Activated CD4-positive, alpha-beta T cell treated with anti-CD3 and anti-CD28 coated beads, Interleukin-2, amount 50 U/mL, for 1 hour (primary cell): Measurements from ENCODE around the gene LEKR1.
A peak's percentile ranks its signal among the peaks of the same experiment; 100 is the strongest.
"Not testable (repeated sequence)": the region's sequence is repeated elsewhere in the genome, so short reads cannot be mapped to it uniquely, and the experiment has no call there.

Experiments used
- DNase-seq: peaks from one replicate; pipeline ENCODE4 v3.0.0-alpha.2; 2020

Gene LEKR1

DNA sequence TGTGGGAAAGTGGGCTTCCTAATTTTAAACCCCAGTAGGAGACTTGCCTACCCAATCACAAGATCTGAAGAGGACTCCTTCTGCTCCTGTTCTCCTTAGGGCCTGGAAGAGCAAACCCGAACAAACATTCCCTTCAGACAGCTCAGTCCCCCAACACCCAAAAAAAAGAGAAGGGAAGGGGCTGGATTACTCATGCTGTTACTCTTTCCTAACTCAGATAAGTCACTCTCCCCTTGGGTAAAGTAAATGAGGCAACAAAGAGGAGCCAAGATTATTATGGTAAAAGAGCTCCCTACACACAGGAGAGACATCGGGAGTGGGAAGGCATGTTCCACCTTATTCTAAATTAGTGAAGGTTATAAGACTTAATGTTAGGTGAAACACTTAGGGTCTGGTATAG lies 18.1 kb upstream of the LEKR1 start:
- no peak for DNase-seq

- no peak for DNase-seq
Observed at GRCh38 chr3:156811089-156811862, 14.9 kb upstream of the LEKR1 start.

GRCh38 chr3:156812521-156813335 lies 13.4 kb upstream of the LEKR1 start:
- no peak for DNase-seq

DNA sequence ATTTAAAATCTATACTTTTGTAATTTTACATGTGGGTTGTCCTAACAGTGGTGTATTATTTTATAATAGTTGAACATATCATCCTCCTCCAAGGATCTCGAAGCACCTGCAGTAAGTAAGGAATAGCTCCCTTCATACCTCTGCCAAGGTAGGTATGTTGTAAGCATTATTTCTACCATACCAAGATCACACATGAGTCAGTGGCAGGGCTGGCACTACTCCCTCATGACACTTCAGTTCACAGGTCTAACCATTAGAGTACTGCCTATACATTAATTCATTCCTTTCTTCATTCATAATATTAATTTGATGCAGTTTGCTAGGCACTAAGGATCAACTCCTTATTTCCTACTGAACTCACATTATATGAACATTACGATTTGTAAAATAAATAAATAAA lies 11.9 kb upstream of the LEKR1 start:
- DNase-seq, result no peak

- DNase-seq, result peak; percentile 10
Observed at GRCh38 chr3:156816091-156816793, 9.9 kb upstream of the LEKR1 start.

DNA sequence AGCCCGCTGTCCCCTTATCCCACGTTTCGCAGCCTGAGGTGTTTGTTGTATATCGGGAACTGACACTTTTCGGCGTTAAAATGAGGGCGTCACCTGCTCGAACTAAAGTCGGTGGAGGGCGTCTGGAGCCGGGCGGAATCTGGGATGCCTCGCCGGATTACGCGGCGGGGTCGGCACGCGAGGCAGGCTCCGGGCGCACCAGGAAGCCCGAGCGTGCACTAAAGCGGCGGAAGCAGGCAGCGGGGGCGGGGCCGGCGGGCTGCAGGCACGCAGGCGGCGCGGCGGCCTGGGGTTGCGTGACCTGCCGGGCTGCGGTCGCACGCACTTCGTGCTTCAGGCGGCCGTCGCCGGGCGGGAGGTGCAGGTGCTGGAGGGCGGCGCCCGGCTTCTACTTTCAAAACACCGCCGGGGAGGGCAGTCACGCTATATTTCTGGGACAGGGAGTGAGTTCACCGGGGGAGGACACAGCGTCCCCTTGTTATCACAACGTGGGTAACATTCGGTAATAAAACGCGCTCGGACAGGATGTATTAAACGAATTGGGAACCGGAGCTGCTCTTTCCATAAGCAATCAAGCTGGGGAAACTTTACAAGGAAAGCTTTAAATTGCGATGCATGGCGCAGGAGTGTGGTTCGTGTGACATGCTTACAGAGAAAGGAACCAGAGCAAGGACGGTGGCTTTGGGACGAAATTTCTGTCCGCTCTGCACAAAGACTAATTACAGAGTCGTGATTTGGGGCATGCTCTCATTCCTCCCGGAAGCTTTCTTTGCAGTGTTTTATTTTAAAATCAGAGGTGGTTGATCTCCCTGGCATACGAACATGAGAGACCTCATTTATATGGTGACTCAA lies 9.1 kb upstream of the LEKR1 start:
- peak; percentile 76 for DNase-seq

- no peak for DNase-seq
Observed at GRCh38 chr3:156817646-156818272, 8.4 kb upstream of the LEKR1 start.

GRCh38 chr3:156818273-156818651 lies 7.9 kb upstream of the LEKR1 start:
- DNase-seq, result no peak

DNA sequence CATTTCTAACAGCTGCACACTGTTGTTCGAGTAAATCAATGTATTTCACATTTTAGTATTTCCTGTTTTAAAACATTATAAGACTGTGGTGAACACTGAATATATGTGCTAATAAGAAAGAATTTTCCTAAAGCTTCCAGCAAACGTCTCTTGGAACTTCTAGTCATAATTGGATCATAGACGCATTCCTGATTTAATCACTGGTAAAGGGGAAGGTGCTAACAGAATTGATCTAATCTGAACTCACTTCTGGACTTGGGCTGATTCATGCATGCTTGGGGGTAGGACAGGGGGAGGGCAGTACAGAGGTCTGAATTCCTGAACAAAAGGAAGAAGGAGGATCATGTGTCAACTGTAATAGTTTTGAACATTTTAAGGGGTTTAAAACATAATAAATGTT lies 7.3 kb upstream of the LEKR1 start:
- DNase-seq, result no peak

GRCh38 chr3:156819842-156820691 lies 6.1 kb upstream of the LEKR1 start:
- DNase-seq, result no peak

DNA sequence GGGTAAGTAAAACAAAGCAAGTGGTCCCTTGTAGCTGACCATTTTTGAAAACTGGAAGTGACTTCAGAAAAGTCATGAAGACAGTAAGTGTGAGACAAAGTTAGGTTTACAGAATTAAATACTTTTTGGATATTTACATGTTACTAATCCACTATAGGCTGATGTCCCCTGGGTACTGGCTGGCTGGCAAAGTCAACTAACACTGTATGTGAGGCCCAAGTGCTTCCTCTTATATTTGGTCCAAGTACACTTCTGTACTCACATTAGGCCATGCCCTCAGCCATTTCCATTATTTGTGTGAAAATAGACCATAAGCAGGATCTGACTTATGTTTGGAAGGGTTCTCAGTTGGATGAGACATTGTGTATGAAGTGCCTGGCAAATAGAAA lies 5.5 kb upstream of the LEKR1 start:
- DNase-seq, result no peak

GRCh38 chr3:156822626-156823260 lies 3.4 kb upstream of the LEKR1 start:
- DNase-seq, result not testable (repeated sequence)

GRCh38 chr3:156825795-156826143 lies 384 bp upstream of the LEKR1 start:
- DNase-seq, result no peak

DNA sequence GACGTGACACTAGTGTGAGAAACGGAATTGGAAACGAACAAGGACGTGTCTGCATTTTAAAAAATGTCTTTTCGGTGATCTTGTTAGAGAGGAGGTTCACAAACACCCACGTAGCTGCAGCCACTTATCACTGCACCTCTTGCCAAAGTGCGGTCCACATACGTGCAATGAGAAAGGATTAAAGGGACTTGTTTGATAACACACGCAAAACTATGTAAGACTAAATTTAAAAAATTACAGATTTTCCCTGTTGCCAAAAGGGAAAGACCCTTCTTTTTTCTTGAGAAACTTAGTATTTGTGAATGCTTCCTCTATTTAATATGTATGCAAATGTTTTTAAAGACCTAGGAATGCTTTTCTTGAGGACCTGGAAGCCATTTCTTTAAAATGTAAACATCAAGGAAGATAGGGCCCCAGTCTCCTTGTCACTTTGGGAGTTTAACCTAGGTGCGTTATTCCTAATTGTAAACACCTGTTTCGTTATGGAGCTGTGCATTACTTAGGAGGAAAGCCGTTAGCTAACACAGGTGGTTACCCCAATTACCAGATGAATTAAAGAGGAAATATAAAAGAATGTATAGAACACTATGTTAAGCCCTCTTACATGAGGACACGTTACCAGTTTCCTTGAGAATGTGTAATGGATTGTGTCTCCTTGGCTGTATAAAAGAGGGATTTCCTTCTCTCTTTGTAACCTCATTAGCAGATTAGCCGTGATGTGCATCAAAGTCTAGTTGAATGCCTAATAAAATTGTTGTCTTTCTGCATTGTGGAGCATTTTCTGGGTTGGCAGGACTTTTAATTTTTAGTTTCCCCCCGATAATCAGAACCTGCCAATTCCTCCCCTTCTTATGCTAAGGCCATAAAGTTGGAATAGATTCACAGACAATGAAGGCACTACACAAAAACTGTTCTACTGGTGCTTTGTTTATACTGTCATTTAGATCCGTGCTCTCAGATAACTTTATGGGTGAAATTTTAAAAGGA lies 1.0 kb downstream of the LEKR1 start:
- DNase-seq, result no peak

DNA sequence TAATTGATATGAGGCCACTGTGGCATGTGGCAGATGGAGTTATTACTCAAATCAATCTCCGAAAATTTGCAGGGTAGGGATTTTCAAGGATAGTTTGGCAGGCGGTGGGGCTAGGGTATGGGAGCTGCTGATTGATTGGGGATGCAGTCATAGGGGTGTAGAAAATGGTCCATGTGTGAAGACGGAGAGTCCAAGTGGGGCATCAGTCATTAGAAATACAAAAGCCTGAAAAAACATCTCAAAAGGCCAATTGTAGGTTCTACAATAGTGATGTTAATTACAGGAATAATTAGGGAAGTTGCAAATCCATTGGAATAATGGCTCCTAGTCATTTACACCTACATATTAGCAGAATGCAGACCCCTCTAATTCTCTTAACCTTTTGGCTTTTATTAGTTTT lies 4.9 kb downstream of the LEKR1 start:
- DNase-seq, result no peak

- no peak for DNase-seq
Observed at GRCh38 chr3:156834435-156834834, 8.3 kb downstream of the LEKR1 start.

GRCh38 chr3:156834962-156835535 lies 8.9 kb downstream of the LEKR1 start:
- DNase-seq, result no peak

DNA sequence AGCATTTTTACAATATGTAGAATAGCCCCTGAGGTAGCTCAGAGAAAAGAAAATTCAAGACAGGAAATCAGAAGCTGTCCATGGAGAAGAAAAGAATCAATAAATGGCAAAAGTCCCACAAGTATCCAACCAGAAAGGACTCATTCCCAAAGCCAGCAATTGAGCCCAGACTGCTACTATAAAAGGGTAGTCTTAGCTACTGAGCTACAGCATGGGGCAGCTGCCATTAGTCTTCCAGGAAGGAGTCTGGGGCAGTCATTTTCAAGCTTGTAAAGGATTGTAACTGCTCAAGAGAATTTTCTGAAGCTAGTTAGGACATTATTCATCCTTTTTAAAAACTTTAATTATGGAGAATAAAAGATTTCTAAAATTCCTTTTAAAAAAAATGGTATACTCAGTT lies 10.5 kb downstream of the LEKR1 start:
- no peak for DNase-seq

DNA sequence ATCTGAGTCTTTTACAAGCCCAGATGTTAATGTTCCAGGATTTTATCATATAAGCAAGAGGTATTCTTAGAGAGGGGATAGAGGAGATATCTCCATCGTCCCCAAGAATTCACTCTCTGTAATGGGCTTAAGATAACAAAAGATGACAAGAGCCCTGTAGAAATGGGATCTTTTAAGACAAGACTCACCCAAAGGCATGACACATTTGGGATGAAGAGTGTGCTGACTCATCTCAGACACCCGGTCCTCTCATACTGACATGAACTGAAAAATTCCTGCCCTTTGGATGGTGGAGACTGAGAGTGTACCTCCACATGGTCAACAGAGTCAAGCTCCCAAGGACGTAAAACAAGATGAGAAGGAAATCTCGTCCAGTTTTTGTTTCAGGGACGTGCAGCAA lies 11.0 kb downstream of the LEKR1 start:
- no peak for DNase-seq
